Tibial nerve (tissue), 3 donors: Measurements from ENCODE around the gene MLKL.

Experiments used
- POLR2A ChIP-seq, 2 donors: fragments of 450-650 bp; IDR thresholded peaks; one replicate each; pipeline ENCODE4 v1.6.1; 2017; ENCODE audit warnings: antibody characterized with exemption in 2 of 2, mild to moderate bottlenecking in 2 of 2, moderate library complexity in 2 of 2
- TF ChIP-seq, protein P1 (sequence below), 5 experiments: fragments of 200-600 bp in 3 of 5; fragments of 450-650 bp in 2 of 5; sonication (generic) in 3 of 5; IDR thresholded peaks; one replicate each; pipeline ENCODE4 v1.5.1; 2016 to 2019; ENCODE audit warnings: antibody characterized with exemption in 5 of 5, mild to moderate bottlenecking in 3 of 5, moderate library complexity in 2 of 5

DNA sequence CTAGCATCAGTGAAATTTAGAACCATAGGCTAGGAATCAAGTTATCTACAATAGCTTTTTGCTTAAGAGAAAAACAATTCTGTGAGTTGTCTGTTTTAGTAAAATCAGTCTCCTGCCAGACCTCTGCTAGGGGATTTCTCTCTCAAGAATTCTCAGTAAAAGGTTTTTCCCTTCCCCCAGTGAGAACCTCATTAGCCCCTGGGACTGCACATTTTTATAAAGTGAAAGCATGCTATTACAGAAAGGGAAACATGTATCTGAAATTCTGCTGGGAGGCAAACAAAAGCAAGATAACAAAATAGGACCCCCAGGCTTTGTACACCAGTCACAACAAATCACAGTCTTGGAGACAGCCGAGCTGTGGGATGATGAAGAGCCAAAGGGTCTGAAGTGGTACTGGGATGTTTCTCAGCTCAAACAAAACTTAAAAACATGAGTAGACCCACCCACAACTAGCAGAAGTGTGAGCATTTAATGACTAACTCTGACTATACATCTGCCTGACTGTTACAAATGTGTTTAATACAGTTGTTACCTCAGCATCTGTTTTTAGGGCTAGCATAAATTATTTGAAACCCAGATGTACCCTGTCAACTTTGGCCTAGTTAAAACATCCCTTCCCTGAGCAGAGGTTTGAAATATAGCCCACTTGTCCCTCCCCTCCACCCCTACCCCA is 73.8 kb downstream of the MLKL start:
- TF ChIP-seq, protein P1, sequence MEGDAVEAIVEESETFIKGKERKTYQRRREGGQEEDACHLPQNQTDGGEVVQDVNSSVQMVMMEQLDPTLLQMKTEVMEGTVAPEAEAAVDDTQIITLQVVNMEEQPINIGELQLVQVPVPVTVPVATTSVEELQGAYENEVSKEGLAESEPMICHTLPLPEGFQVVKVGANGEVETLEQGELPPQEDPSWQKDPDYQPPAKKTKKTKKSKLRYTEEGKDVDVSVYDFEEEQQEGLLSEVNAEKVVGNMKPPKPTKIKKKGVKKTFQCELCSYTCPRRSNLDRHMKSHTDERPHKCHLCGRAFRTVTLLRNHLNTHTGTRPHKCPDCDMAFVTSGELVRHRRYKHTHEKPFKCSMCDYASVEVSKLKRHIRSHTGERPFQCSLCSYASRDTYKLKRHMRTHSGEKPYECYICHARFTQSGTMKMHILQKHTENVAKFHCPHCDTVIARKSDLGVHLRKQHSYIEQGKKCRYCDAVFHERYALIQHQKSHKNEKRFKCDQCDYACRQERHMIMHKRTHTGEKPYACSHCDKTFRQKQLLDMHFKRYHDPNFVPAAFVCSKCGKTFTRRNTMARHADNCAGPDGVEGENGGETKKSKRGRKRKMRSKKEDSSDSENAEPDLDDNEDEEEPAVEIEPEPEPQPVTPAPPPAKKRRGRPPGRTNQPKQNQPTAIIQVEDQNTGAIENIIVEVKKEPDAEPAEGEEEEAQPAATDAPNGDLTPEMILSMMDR (IDR thresholded peaks at IDR 0.05) = no peak
- TF ChIP-seq POLR2A (IDR thresholded peaks at IDR 0.05) = no peak
